NCI-H2107 treated with DMSO at 0.1 percent for 48 hours (cell line): ENCODE measurements around the gene NLRP6.
"Not testable (repeated sequence)": the region's sequence is repeated elsewhere in the genome, so short reads cannot be mapped to it uniquely, and the experiment has no call there.

Experiments
- DNase-seq: peaks from one replicate; lab custom pipeline; 2025; ENCODE audit not compliant: unreplicated experiment; lab: John Stamatoyannopoulos, UW

The NLRP6 gene

DNA sequence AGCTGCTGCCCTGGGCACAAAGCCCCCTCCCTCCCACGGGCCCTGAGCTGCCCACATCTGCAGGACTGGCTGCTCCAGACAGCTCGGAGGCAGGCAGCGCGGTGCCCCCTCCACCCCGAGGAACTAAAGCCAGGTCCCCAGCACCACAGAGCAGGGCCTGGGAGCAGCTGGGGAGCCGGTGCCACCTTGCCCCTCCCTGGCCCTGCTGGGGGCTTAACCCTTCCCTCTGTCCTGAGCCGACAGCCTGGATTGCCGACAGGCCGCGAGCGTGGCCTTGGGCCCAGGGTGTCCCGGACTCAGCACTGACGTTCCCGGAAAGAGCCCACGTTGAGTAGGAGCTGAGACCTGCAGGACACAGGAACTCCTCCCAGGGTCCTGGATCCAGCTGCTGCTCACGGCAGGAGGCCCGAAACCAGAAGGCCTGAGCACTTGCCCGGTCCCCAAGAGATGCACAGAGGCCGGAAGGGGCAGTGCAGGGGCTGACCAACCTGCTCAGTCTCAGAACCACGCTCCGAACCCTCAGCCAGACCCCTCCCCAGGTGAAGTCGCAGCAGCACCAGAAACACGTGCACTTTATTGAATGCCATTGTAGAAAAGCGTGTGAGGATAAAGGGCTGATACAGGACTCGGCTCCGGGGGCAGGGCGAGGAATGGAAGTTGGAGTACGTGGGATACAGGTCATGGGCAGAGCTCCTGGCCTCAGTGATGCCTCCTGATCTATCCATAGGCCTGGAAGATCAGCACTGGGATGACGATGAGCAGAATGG lies 41.1 kb downstream of the NLRP6 start:
- DNase-seq = not testable (repeated sequence)

- not testable (repeated sequence) for DNase-seq
Observed at GRCh38 chr11:319888-320273, 41.7 kb downstream of the NLRP6 start.

DNA sequence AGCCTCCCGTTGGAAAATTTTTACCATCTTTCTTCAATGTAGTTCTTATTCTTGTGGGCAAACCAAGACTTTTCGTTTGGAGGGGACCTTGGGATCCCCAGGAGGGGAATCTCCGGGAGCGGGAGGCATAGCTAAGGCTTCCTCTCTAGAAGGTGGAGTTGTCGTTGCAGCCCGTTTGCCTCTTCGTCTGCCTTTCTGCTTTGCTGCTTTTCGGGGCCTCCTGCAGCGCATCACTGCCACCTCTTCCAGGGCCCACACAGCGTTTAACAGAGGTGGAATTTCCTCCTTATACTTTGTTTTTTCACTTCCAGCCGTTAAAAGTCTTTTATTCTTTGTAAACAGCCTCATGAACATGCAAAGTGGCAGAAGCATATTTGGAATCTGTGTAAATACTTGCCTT lies 45.9 kb downstream of the NLRP6 start:
- no peak for DNase-seq

GRCh38 chr11:324593-325517 lies 46.6 kb downstream of the NLRP6 start:
- not testable (repeated sequence) for DNase-seq

DNA sequence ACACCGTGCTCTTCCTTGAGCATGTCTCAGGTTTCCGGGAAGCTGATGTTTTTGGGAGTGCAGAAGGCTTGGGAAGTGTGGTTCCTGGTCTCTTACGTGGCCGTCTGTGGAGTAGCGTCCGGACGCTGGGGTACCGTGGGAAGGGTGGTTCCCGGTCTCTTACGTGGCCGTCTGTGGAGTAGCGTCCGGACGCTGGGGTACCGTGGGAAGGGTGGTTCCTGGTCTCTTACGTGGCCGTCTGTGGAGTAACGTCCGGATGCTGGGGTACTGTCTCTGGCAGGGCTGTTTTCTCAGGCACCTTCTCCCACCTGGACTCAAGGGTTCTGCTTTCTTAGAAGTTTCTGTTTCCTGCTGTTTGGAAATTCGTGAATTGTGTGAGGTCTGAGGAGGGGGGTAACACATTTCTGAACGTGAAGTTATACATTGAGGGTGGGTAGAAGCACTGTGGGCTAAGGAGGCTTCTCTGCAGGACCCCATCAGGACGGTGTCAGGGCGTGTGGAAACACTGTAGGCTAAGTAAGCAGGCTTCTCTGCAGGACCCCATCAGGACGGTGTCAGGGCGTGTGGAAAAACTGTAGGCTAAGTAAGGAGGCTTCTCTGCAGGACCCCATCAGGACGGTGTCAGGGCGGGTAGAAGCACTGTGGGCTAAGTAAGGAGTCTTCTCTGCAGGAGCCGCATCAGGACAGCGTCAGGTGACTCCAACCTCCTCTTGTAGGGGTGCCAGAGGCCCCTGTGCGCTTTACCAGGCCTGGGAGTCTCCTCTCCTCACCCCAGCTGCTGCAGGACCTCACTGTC lies 47.8 kb downstream of the NLRP6 start:
- no peak for DNase-seq

GRCh38 chr11:326592-326841 lies 48.3 kb downstream of the NLRP6 start:
- DNase-seq = no peak

- no peak for DNase-seq
Observed at GRCh38 chr11:326842-327580, 48.8 kb downstream of the NLRP6 start.

GRCh38 chr11:327581-327923 lies 49.3 kb downstream of the NLRP6 start:
- DNase-seq = no peak

- no peak for DNase-seq
Observed at GRCh38 chr11:328012-328411, 49.8 kb downstream of the NLRP6 start.

DNA sequence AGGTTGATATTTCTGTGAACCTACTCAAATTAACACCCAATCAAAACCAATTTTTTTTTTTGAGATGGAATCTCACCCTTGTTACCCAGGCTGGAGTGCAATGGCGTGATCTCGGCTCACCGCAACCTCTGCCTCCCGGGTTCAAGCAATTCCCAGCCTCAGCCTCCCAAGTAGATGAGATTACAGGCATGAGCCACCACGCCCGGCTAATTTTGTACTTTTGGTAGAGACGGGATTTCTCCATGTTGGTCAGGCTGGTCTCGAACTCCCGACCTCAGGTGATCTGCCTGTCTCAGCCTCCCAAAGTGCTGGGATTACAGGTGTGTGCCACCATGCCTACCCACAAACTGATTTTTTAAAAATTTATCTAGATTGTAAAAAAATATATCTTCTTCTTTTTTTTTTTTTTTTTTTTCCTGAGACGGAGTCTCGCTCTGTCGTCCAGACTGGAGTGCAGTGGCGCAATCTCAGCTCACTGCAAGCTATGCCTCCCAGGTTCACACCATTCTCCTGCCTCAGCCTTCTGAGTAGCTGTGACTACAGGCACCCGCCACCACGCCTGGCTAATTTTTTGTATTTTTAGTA lies 50.4 kb downstream of the NLRP6 start:
- not testable (repeated sequence) for DNase-seq

GRCh38 chr11:329886-330253 lies 51.7 kb downstream of the NLRP6 start:
- DNase-seq = no peak

GRCh38 chr11:330307-330693 lies 52.1 kb downstream of the NLRP6 start:
- no peak for DNase-seq

GRCh38 chr11:330694-331357 lies 52.6 kb downstream of the NLRP6 start:
- no peak for DNase-seq

DNA sequence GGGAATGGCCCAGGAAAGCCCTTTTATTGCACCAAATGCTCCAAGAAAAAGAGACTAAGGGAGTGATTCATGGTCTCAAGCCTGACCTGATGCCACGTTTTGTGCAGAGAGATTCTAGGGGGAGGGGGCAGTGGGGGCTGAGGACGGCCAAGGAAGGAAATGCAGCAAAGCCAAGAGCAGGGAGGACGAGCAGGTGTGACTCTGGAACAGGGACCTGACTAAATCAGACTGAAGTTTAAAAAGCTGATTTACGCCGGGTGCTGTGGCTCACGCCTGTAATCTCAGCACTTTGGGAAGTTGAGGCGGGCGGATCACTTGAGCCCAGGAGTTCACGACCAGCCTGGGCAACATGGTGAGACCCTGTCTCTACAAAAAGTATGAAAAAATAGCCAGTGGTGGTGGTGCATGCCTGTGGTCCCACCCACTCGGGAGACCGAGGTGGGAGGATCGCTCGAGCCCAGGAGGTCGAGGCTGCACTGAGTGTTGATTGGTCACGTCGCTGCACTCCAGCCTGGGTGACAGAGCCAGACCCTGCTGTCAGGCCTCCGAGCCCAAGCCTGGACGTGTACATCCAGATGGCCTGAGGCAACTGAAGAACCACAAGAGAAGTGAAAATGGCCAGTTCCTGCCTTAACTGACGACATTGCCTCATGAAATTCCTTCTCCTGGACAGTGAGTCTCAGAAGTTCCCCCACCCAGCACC lies 53.3 kb downstream of the NLRP6 start:
- no peak for DNase-seq

DNA sequence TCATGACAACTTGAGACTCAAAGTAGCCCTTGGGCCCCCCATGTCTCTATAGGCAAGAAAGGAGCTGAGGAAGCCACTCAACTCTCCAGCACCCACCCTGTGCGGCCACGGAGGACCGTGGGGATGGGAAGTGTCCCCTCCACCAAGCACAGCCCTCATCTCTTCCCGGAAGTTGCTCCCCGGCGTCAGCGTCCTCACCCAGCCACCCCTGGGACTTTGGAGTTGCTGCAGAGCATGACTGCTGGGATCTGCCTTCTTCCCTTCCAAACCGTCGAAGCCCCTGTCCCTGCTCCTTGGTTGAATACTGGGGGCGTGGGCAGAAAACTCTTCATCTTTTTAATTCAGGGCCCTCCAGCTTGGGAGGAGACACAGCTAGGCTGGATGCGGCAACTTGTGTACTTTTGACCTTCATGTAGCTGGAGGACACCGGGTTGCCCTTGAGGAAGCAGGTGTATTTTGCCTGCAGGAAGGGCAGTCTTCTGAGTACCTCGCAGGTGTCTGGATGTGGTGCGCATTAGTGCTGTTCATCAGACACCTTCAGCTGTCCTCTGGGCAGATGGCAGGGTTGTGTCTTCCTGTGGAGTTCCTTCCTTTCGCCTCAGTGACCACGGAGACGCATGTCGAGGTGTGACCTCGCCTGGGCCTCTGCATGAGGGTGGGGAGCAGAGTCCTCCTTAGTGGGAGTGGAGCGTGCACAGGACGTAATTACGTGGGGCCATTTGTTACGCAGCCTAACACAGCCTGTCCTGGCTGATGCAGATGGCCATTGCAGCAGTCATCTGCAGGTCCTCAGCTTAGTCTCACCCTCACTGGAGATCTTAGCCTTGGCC lies 54.7 kb downstream of the NLRP6 start:
- DNase-seq = no peak

GRCh38 chr11:333616-334263 lies 55.5 kb downstream of the NLRP6 start:
- not testable (repeated sequence) for DNase-seq

- DNase-seq = no peak
Observed at GRCh38 chr11:334264-334994, 56.2 kb downstream of the NLRP6 start.
